Gastrocnemius medialis (tissue), 4 donors: Measurements from ENCODE around the gene GCN1. TPM values are rescaled to one million over a fixed set of nuclear protein-coding genes. Genes with fewer than 3 reads are reported as not detected.

Source experiments
- ATAC-seq, 2 donors: fragments of 150-250 bp; one replicate each; pipeline ENCODE4 v1.9.1; 2016
- DNase-seq, 2 donors: peaks; one replicate each; pipeline ENCODE4 v3.0.0-alpha.2; 2019
- H3K27ac ChIP-seq, 4 donors: fragments of 200-600 bp; sonication (generic); 1 replicate in 1 of 4; 2 replicates in 3 of 4; pipeline ENCODE4 v1.5.1; 2016 to 2018; ENCODE audit warnings: mild to moderate bottlenecking in 2 of 4, moderate library complexity in 1 of 4
- H3K27me3 ChIP-seq, 3 donors: fragments of 200-600 bp; sonication (generic) in 2 of 3; 1 replicate in 1 of 3; 2 replicates in 2 of 3; pipeline versions ENCODE4 v1.5.1 to v1.6.0; 2016 to 2019; ENCODE audit warnings: mild to moderate bottlenecking in 1 of 3, moderate library complexity in 1 of 3
- H3K36me3 ChIP-seq, 2 donors: fragments of 200-600 bp; sonication (generic) in 1 of 2; one replicate each; pipeline ENCODE4 v1.5.1; 2017 to 2018
- H3K4me1 ChIP-seq, 2 donors: fragments of 200-600 bp; sonication (generic) in 1 of 2; one replicate each; pipeline ENCODE4 v1.5.1; 2016 to 2017; ENCODE audit warnings: mild to moderate bottlenecking in 2 of 2
- H3K4me3 ChIP-seq, 4 donors: fragments of 200-600 bp; sonication (generic) in 3 of 4; 1 replicate in 1 of 4; 2 replicates in 3 of 4; pipeline ENCODE4 v1.5.1; 2016 to 2019; ENCODE audit warnings: mild to moderate bottlenecking in 2 of 4
- H3K9me3 ChIP-seq, 3 donors: fragments of 200-600 bp; sonication (generic) in 2 of 3; 1 replicate in 1 of 3; 2 replicates in 2 of 3; pipeline ENCODE4 v1.5.1; 2016 to 2019
- POLR2A ChIP-seq, 2 donors: fragments of 450-650 bp; IDR thresholded peaks; one replicate each; pipeline ENCODE4 v1.6.1; 2017; ENCODE audit warnings: antibody characterized with exemption in 2 of 2, mild to moderate bottlenecking in 2 of 2, moderate library complexity in 2 of 2
- in situ Hi-C, 4 donors: fragments of 200-750 bp; cut with MboI; loops; one replicate each; pipeline versions ENCODE4 v1.15.0 to v1.8.0; 2017; ENCODE audit warnings: low sequenced_read_pairs in 4 of 4
- intact Hi-C: fragments of 100-400 bp; cut with DNase I; formaldehyde crosslinking; loops from one replicate; pipeline ENCODE4 v1.15.1; 2023; ENCODE audit warnings: low total_unique reads
- total RNA-seq, 4 donors: library from RNA; depleted of rRNA; stranded (reverse); fragments of >200 nt; gene quantifications; one replicate each; pipeline versions ENCODE4 v1.1.0 to v1.2.3, GENCODE V29; 2016
- TF ChIP-seq, protein P1 (sequence below), 5 experiments: fragments of 450-650 bp in 3 of 5; fragments of 200-600 bp in 2 of 5; sonication (generic) in 2 of 5; IDR thresholded peaks in 4 of 5; conservative IDR thresholded peaks in 1 of 5; 1 replicate in 4 of 5; 2 replicates in 1 of 5; pipeline ENCODE4 v1.5.1; 2016 to 2019; ENCODE audit warnings: antibody characterized with exemption in 5 of 5, mild to moderate bottlenecking in 3 of 5, moderate library complexity in 3 of 5

Gene GCN1
- total RNA-seq, 4 donors from 2014 or later: 58.2 to 99.7 (median 87.4) TPM

GRCh38 chr12:120159509-120160237 is 34.8 kb downstream of the GCN1 start:
- no peak overlapping the region for H3K27ac ChIP-seq
- H3K27me3 ChIP-seq: no peaks in the 10 kb centered on the region
- in situ Hi-C loops: no loop called here
- intact Hi-C loops: no loop called here
- TF ChIP-seq POLR2A (IDR thresholded peaks at IDR 0.05): no peak
- TF ChIP-seq, protein P1, sequence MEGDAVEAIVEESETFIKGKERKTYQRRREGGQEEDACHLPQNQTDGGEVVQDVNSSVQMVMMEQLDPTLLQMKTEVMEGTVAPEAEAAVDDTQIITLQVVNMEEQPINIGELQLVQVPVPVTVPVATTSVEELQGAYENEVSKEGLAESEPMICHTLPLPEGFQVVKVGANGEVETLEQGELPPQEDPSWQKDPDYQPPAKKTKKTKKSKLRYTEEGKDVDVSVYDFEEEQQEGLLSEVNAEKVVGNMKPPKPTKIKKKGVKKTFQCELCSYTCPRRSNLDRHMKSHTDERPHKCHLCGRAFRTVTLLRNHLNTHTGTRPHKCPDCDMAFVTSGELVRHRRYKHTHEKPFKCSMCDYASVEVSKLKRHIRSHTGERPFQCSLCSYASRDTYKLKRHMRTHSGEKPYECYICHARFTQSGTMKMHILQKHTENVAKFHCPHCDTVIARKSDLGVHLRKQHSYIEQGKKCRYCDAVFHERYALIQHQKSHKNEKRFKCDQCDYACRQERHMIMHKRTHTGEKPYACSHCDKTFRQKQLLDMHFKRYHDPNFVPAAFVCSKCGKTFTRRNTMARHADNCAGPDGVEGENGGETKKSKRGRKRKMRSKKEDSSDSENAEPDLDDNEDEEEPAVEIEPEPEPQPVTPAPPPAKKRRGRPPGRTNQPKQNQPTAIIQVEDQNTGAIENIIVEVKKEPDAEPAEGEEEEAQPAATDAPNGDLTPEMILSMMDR (IDR thresholded peaks at IDR 0.05 in 4 of 5, conservative IDR thresholded peaks at IDR 0.05 in 1 of 5): no peak
- ATAC-seq: no peak
- peaks cover 3 to 97% of the 10 kb centered on the region in 2 donors for H3K36me3 ChIP-seq
- H3K4me1 ChIP-seq: no peaks in the 10 kb centered on the region
- no peaks in the 10 kb centered on the region for H3K9me3 ChIP-seq
- DNase-seq: no peak
- no peak overlapping the region for H3K4me3 ChIP-seq

DNA sequence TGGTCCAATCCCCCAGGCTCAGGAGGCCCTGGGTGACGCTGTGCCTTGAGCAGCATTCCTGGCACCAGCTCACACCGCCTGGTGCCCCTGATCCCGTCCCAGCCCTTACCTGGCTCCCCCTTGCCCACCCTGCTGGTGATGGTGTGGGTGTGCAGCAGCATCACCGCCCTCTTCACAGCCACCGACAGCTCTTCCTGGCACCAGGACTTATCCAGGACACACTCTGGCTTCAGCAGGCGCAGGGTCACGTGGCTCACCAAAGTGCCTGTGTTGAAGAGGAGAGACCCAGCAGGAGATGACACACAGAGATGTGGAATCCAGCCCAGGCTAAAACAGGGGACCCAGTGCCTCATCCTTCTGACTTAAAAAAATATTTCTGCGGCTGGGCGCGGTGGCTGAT is 36.2 kb downstream of the GCN1 start:
- no peaks in the 10 kb centered on the region for H3K27me3 ChIP-seq
- in situ Hi-C loops (no loop called here), intact Hi-C loops (no loop called here)
- no peak overlapping the region for H3K27ac ChIP-seq
- no peak for TF ChIP-seq POLR2A (IDR thresholded peaks at IDR 0.05)
- TF ChIP-seq, protein P1 (IDR thresholded peaks at IDR 0.05 in 4 of 5, conservative IDR thresholded peaks at IDR 0.05 in 1 of 5): no peak
- DNase-seq (no peak), ATAC-seq (no peak)
- no peaks in the 10 kb centered on the region for H3K9me3 ChIP-seq
- peaks cover 5 to 97% of the 10 kb centered on the region in 2 donors for H3K36me3 ChIP-seq
- no peaks in the 10 kb centered on the region for H3K4me1 ChIP-seq
- no peak overlapping the region for H3K4me3 ChIP-seq

GRCh38 chr12:120157678-120158077 is 36.8 kb downstream of the GCN1 start:
- TF ChIP-seq, protein P1 (IDR thresholded peaks at IDR 0.05 in 4 of 5, conservative IDR thresholded peaks at IDR 0.05 in 1 of 5): no peak
- TF ChIP-seq POLR2A (IDR thresholded peaks at IDR 0.05): no peak
- in situ Hi-C loops (no loop called here), intact Hi-C loops (no loop called here)
- DNase-seq (no peak), ATAC-seq (no peak)
- Histone ChIP-seq H3K4me3 (no peak overlapping the region), H3K9me3 (no peaks in the 10 kb centered on the region), H3K27me3 (no peaks in the 10 kb centered on the region), H3K27ac (no peak overlapping the region), H3K36me3 (peaks cover 6 to 97% of the 10 kb centered on the region in 2 donors), H3K4me1 (no peaks in the 10 kb centered on the region)

GRCh38 chr12:120156315-120157259 is 37.9 kb downstream of the GCN1 start:
- Histone ChIP-seq H3K9me3 (no peaks in the 10 kb centered on the region), H3K27ac (no peak overlapping the region), H3K4me1 (no peaks in the 10 kb centered on the region), H3K4me3 (no peak overlapping the region), H3K27me3 (no peaks in the 10 kb centered on the region), H3K36me3 (peaks cover 3 to 93% of the 10 kb centered on the region in 2 donors)
- intact Hi-C loops (no loop called here), in situ Hi-C loops (no loop called here)
- ATAC-seq (no peak), DNase-seq (no peak)
- no peak for TF ChIP-seq POLR2A (IDR thresholded peaks at IDR 0.05)
- TF ChIP-seq, protein P1 (IDR thresholded peaks at IDR 0.05 in 4 of 5, conservative IDR thresholded peaks at IDR 0.05 in 1 of 5): no peak
